ENCODE results near the gene GPR162. TPM values are rescaled to one million over a fixed set of nuclear protein-coding genes. Genes with fewer than 3 reads are reported as not detected.

GPR162 gene
- total RNA-seq, 1 experiment from 2014 or later: 6.1 TPM

DNA sequence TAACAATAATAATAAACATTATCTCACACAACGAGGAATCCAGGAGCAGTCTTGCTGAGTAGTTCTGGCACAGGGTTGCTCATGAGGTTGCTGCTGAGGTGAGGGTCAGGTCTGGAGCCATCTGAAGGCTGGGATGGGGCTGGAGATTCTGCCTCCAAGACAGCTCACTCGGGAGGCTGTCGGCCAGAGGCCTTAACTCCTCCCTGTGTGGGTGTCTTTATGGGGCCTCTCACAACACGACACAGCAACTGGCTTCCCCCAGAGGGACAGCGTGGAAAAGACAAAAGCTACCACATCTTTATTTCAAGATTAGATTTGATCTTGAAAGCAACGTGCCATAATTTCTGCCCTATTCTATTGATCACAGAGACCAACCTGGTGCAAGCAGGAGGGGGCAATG lies 39.5 kb upstream of the GPR162 start:
- H3K9me3 ChIP-seq (ENCODE audit: control insufficient read depth, low read depth, low read length): no peaks in the 10 kb centered on the region

More for the DNA sequence above, 39.5 kb upstream of the GPR162 start:
- no peak overlapping the region for H3K4ac ChIP-seq (ENCODE audit: low read depth, low read length)
- H3K9me3 Mint-ChIP-seq: no peaks in the 10 kb centered on the region
- no CpG with 5 or more reads among the region's 6 CpGs for WGBS (ENCODE audit: extremely low coverage, insufficient read length, low lambda C conversion rate)
- H3K56ac ChIP-seq (ENCODE audit: insufficient read length, low read depth, low read length): no peak overlapping the region
- no peak overlapping the region for H3K18ac ChIP-seq (ENCODE audit: insufficient read length, low read depth, low read length)
- DNase-seq: no peak
- no peak overlapping the region for H2AK5ac ChIP-seq (ENCODE audit: insufficient read length, low read length)
- H3K27me3 Mint-ChIP-seq (ENCODE audit: low read depth): peaks cover 24% of the 10 kb centered on the region
- H3K4me3 Mint-ChIP-seq: no peak overlapping the region
- H3K36me3 Mint-ChIP-seq (ENCODE audit: insufficient read depth in 1 of 3, low read depth in 3 of 3): no peaks in the 10 kb centered on the region; a peak in 1 of 7 replicates
- H3K27ac ChIP-seq (ENCODE audit: insufficient read length, low read depth, low read length): no peak overlapping the region
- H2BK120ac ChIP-seq (ENCODE audit: low read depth, low read length, poor library complexity, severe bottlenecking): no peak overlapping the region
- H2BK12ac ChIP-seq (ENCODE audit: insufficient read length, low read depth, low read length): no peak overlapping the region
- no peak overlapping the region for H4K5ac ChIP-seq (ENCODE audit: insufficient read length, low read depth, low read length)
- H3K4me2 ChIP-seq (ENCODE audit: insufficient read depth, insufficient read length, low read length): no peak overlapping the region
- H3K79me1 ChIP-seq (ENCODE audit: insufficient read depth, low read depth, low read length, poor library complexity, severe bottlenecking): no peaks in the 10 kb centered on the region
- H3K79me2 ChIP-seq (ENCODE audit: insufficient read depth, low read length): no peaks in the 10 kb centered on the region
- H3K27me3 ChIP-seq (ENCODE audit: insufficient read depth, low read length): peaks cover under 1% of the 10 kb centered on the region; the same call in 1 of the 2 replicates
- H2BK15ac ChIP-seq (ENCODE audit: low read depth, low read length): no peak overlapping the region
- no peak overlapping the region for H3K23ac ChIP-seq (ENCODE audit: insufficient read length, low read depth, low read length)
- no peak overlapping the region for H3K27ac Mint-ChIP-seq
- H2BK20ac ChIP-seq (ENCODE audit: low read depth, low read length, poor library complexity, severe bottlenecking): no peak overlapping the region
- H2BK5ac ChIP-seq (ENCODE audit: insufficient read length, low read length): no peak overlapping the region
- H4K91ac ChIP-seq (ENCODE audit: insufficient read length, low read depth, low read length): no peak overlapping the region
- no peak overlapping the region for H3K9ac ChIP-seq (ENCODE audit: extremely low read depth, insufficient read length, low read length)
- no peak overlapping the region for H3K14ac ChIP-seq (ENCODE audit: insufficient read depth, low read length)
- H3K4me1 ChIP-seq (ENCODE audit: insufficient read depth, low read length): peaks cover 2% of the 10 kb centered on the region; the same call in 1 of the 2 replicates
- no peak overlapping the region for H3T11ph ChIP-seq (ENCODE audit: low read length)
- no peak overlapping the region for H4K8ac ChIP-seq (replicated peaks; ENCODE audit: insufficient read length, low read depth, low read length)
- H4K20me1 ChIP-seq (ENCODE audit: control insufficient read depth, insufficient read depth, insufficient read length): no peaks in the 10 kb centered on the region
- H3K4me1 Mint-ChIP-seq: peaks cover 36 to 37% of the 10 kb centered on the region in 2 experiments
- no peak for TF ChIP-seq CTCF (conservative IDR thresholded peaks at IDR 0.05)
- H3K23me2 ChIP-seq (ENCODE audit: insufficient read length, low read depth, low read length, poor library complexity, severe bottlenecking): peaks cover 10% of the 10 kb centered on the region
- H2AFZ ChIP-seq (ENCODE audit: low read length): no peak overlapping the region
